Measurements from ENCODE around the gene CLEC7A. TPM values are rescaled to one million over a fixed set of nuclear protein-coding genes. Genes with fewer than 3 reads are reported as not detected.

CLEC7A gene
- polyA plus RNA-seq, 3 donors, result 235 to 809 (median 304) TPM

- H2AFZ ChIP-seq (ENCODE audit: insufficient read depth, low read depth, low read length, poor library complexity, severe bottlenecking), result no peak overlapping the region
- no peaks in the 10 kb centered on the region for H3K36me3 ChIP-seq (replicated peaks in 1 of 2; ENCODE audit: control insufficient read depth in 1 of 2, insufficient read depth in 2 of 2, low read length in 2 of 2)
- no peaks in the 10 kb centered on the region for H3K79me2 ChIP-seq (ENCODE audit: insufficient read depth, low read length)
- H3K27ac Mint-ChIP-seq, result peak overlapping the region in 5 of 7 donors; percentile 2 to 87 (median 69)
- no peak overlapping the region for H3K9ac ChIP-seq (ENCODE audit: insufficient read depth, low read length, poor library complexity, severe bottlenecking)
- H3K27ac ChIP-seq (ENCODE audit: low read depth in 1 of 2, low read length in 2 of 2), result peak overlapping the region in 1 of 2 donors; percentile 43
- no peak overlapping the region for H3K4me3 Mint-ChIP-seq
- no peak for TF ChIP-seq CTCF (IDR thresholded peaks at IDR 0.05)
- H3K4me1 ChIP-seq (ENCODE audit: control insufficient read depth in 1 of 2, insufficient read depth in 2 of 2, low read length in 2 of 2), result peaks cover 34 to 53% of the 10 kb centered on the region in 2 donors
- H4K20me1 ChIP-seq (ENCODE audit: insufficient read depth, low read length), result no peaks in the 10 kb centered on the region
- no peaks in the 10 kb centered on the region for H3K27me3 ChIP-seq (ENCODE audit: control insufficient read depth in 2 of 2, insufficient read depth in 2 of 2, low read length in 2 of 2)
- no peak overlapping the region for H3K4me3 ChIP-seq (replicated peaks in 1 of 3; ENCODE audit: low read depth in 2 of 3, low read length in 3 of 3)
- no peaks in the 10 kb centered on the region for H3K9me3 ChIP-seq (replicated peaks in 1 of 2; ENCODE audit: control insufficient read depth in 1 of 2, insufficient read depth in 1 of 2, low read length in 2 of 2)
- H3K4me1 Mint-ChIP-seq, result peaks cover 50% of the 10 kb centered on the region
- peak; percentile 31 to 71 (median 49) for DNase-seq
- WGBS (ENCODE audit: insufficient coverage), result 0% methylated on average over 1 of the region's 3 CpGs
- peaks cover 0 to 2% (median 2%) of the 10 kb centered on the region in 3 donors for H3K27me3 Mint-ChIP-seq (ENCODE audit: low read depth in 3 of 3)
- H3K9me3 Mint-ChIP-seq, result no peaks in the 10 kb centered on the region
- intact Hi-C loops (cut with micrococcal nuclease), result loop anchor here in 1 of 2 donors (10.0 kb wide), 1 partner anchor 56 kb away; the partner anchor contains the start of gene GABARAPL1
- H3K4me2 ChIP-seq (replicated peaks; ENCODE audit: extremely low read depth, low read length, poor library complexity, severe bottlenecking), result no peak overlapping the region
- no peaks in the 10 kb centered on the region for H3K36me3 Mint-ChIP-seq
Observed at GRCh38 chr12:10159280-10159679, 29.3 kb upstream of the CLEC7A start.

GRCh38 chr12:10158406-10158805, 28.4 kb upstream of the CLEC7A start:
- WGBS (ENCODE audit: insufficient coverage), result no CpG with 5 or more reads among the region's 2 CpGs
- Histone ChIP-seq H3K9me3 (replicated peaks in 1 of 2; ENCODE audit: control insufficient read depth in 1 of 2, insufficient read depth in 1 of 2, low read length in 2 of 2) (no peaks in the 10 kb centered on the region), H3K9ac (ENCODE audit: insufficient read depth, low read length, poor library complexity, severe bottlenecking) (no peak overlapping the region), H2AFZ (ENCODE audit: insufficient read depth, low read depth, low read length, poor library complexity, severe bottlenecking) (no peak overlapping the region), H3K27ac (ENCODE audit: low read depth in 1 of 2, low read length in 2 of 2) (no peak overlapping the region), H3K36me3 (replicated peaks in 1 of 2; ENCODE audit: control insufficient read depth in 1 of 2, insufficient read depth in 2 of 2, low read length in 2 of 2) (no peaks in the 10 kb centered on the region), H3K4me2 (replicated peaks; ENCODE audit: extremely low read depth, low read length, poor library complexity, severe bottlenecking) (no peak overlapping the region), H3K4me1 (ENCODE audit: control insufficient read depth in 1 of 2, insufficient read depth in 2 of 2, low read length in 2 of 2) (peaks cover 40 to 59% of the 10 kb centered on the region in 2 donors), H4K20me1 (ENCODE audit: insufficient read depth, low read length) (no peaks in the 10 kb centered on the region), H3K27me3 (ENCODE audit: control insufficient read depth in 2 of 2, insufficient read depth in 2 of 2, low read length in 2 of 2) (no peaks in the 10 kb centered on the region), H3K4me3 (replicated peaks in 1 of 3; ENCODE audit: low read depth in 2 of 3, low read length in 3 of 3) (no peak overlapping the region), H3K79me2 (ENCODE audit: insufficient read depth, low read length) (no peaks in the 10 kb centered on the region)
- Mint-ChIP-seq H3K4me1 (peaks cover 55% of the 10 kb centered on the region), H3K27ac (peak overlapping the region in 1 of 7 donors; percentile 37), H3K4me3 (peak overlapping the region in 1 of 2 donors; percentile 15), H3K36me3 (no peaks in the 10 kb centered on the region), H3K9me3 (no peaks in the 10 kb centered on the region), H3K27me3 (ENCODE audit: low read depth in 3 of 3) (peaks cover 0 to 2% (median 2%) of the 10 kb centered on the region in 3 donors)
- DNase-seq, result peak; percentile 25 to 57 (median 55)
- intact Hi-C loops (cut with micrococcal nuclease), result loop anchor here in 1 of 2 donors (10.0 kb wide), 1 partner anchor 56 kb away; the partner anchor contains the start of gene GABARAPL1
- no peak for TF ChIP-seq CTCF (IDR thresholded peaks at IDR 0.05)
